HG03025 (cell line): Measurements from ENCODE around the gene CYP4F12.

Experiments
- ATAC-seq: cut with Tn5 transposase; IDR thresholded peaks from one replicate; pipeline ENCODE4 v1.9.1; 2021; ENCODE audit warnings: mild to moderate bottlenecking, moderate library complexity; ENCODE audit not compliant: unreplicated experiment, low FRiP score

Gene CYP4F12

DNA sequence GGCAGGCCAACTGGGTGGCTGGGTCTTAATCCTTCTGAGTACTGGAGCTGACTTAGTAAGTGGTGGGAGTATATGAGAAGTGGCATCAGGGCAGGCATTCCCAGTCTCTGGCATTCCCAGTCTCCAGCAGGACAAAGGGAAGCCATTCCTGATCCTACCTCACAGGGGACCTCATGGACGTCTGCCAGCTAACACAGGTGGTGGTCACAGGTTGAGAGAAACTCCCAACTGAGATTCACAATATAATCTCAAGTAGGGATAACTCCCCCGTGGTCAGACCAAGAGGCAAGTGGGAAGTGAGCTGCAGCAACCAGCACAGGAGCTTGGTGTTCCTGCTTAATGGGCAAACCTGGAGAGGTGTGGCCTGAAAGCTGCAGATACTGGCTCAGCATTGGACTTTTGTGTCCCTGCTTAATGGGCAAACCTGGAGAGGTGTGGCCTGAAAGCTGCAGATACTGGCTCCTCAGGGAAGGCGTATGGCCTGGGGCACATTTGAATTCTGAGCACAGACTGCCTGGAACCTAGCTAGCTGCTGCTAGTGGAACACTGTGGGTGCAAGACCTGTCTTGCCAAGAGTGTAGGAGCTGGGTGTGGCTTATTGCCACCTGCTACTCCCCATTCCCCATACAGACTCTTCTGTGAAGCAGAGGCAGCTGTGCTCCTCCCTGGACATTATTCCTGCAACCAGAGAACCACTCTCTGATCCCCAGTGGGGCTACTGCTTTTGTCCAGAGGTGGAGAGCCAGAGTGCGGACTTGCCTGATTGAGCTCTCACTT is 29.1 kb downstream of the CYP4F12 start:
- ATAC-seq, result no peak

- no peak for ATAC-seq
Observed at GRCh38 chr19:15702534-15702930, 29.6 kb downstream of the CYP4F12 start.

DNA sequence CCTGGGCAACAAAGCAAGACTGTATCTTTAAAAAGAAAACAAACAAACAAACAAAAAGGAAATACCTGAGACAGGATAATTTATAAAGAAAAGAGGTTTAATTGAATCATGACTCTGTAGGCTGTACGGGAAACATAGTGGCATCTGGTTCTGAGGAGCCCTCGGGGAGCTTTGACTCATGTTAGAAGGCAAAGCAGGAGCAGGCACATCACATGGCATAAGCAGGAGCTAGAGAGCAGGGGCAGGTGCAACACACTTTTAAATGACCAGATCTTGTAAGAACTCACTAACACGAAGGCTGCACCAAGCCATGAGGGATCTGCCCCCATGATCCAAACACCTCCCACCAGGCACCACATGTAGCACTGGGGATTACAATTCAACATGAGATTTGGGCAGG is 41.8 kb downstream of the CYP4F12 start:
- ATAC-seq, result no peak

DNA sequence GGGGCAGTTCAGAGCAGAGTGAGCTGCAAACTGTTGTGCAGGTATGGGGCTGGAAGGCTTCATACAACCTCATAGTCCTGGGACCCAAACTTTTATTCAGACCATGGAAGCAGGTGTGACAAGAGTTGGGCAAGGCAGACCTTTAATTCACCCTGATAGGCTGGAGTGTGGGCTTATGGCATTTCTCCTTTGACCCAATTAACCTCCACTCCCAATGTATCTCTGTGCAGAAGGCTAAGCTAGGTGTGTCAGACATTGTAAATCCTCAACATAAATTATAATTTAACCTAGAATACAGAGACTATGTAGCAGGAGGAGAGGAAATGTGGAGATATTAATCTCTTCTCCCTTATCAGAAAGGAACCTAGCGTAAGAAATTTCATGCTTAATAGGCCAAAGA is 42.8 kb downstream of the CYP4F12 start:
- ATAC-seq, result no peak

DNA sequence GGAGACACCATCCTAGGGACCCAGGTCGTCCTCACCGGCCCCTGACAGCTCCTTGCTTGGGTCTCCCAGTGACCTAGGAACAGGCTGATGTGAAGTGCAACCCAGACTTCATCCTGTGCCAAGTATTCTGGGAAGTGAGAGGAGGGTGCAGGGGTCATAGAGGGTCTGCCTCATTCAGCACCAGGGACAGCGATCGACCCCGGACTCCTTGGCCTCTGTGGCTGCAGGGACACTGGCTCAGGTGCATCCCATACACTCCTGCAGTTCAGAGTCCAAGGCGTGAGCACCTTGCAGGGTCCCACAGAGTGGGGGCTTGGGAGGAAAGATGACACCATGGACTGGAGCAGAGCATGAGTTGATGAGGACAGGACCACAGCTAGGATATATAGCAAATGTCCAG is 44.9 kb downstream of the CYP4F12 start:
- ATAC-seq, result no peak

- ATAC-seq, result no peak
Observed at GRCh38 chr19:15721268-15721667, 48.4 kb downstream of the CYP4F12 start.

DNA sequence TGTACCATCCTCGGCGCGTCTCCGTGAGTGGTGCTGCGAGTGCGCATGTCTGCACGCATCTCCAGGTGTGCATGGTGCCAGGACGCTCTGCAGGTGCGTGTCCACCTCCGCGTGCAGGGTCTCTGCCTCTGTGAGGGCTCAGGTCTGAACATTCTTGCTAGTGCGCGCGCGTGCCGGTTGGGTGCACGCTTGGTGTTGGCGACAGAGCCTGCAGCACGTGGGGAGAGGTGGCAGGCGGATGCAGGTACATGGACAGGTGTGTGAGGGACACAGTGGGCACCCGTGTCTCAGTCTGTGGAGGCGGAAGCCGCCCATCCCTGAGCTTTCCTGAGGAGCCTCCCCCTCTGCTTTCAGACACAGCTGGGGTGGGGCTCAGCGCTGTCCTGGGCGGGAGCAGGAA is 50.1 kb downstream of the CYP4F12 start:
- ATAC-seq, result no peak

- ATAC-seq, result no peak
Observed at GRCh38 chr19:15727724-15728123, 54.8 kb downstream of the CYP4F12 start, which contains the start of gene OR10H2. OR10H2 (plus strand) TSS chr19:15728024; CDS start chr19:15728044, 20 bp downstream.

DNA sequence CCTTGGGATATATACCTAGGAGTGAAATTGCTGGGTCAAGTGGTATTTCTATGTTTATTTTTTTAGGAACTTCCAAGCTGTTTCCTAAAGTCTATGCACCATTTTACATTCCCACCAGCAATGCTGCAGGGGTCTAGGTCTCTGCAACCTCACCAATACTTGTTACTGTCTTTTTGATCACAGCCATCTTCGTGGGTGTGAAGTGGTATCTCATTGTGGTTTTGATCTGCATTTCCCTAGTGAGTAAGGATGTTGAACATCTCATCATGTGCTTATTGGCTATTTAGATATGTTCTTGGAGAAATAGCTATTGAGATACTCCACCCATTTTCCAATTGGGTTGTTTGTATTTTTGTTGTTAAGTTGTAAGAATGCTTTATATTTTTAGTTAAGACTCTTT is 57.7 kb downstream of the CYP4F12 start:
- ATAC-seq, result no peak

DNA sequence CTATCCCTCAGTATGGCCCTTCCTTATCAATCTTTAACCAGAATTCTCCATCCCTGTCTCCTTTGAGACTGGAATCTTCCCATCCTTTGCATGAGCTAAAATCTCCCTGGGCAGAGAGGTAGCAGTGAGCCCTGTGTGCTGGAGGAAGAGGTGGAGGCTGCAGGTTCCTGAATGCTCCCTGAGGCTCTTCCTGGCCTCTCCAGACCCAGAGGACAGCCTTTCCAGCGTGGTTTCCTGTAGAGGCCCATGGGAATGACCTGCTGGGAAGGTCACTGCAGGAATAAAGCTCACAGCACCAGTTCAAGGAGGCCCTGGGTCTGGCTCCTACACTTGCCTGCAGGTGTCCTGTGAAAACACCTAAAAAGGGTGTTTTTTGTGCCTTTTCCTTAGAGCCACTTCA is 59.5 kb downstream of the CYP4F12 start:
- ATAC-seq, result no peak

GRCh38 chr19:15733895-15734294 is 61.0 kb downstream of the CYP4F12 start:
- ATAC-seq, result no peak

- no peak for ATAC-seq
Observed at GRCh38 chr19:15737722-15738121, 64.8 kb downstream of the CYP4F12 start, which contains the start of gene OR10H3. OR10H3 (plus strand) TSS chr19:15737985; CDS start chr19:15741393, 3,408 bp downstream.

- ATAC-seq, result no peak
Observed at GRCh38 chr19:15740785-15741184, 67.9 kb downstream of the CYP4F12 start.
